ENCODE data around the gene EMILIN1.

GRCh38 chr2:27125104-27125503, 46.7 kb downstream of the EMILIN1 start:
- TF ChIP-seq CTCF (IDR thresholded peaks at IDR 0.05) (no peak), POLR2A (IDR thresholded peaks at IDR 0.05) (no peak)
